NCI-H774 (cell line): ENCODE measurements around the gene CIB4.

Source experiments
- DNase-seq: peaks from one replicate; lab custom pipeline; 2025; lab: John Stamatoyannopoulos, UW

The CIB4 gene

GRCh38 chr2:26640781-26641564 is at the start of gene CIB4:
Gene CIB4, minus strand, starts transcription at chr2:26641366. Its CDS starts 52 bp downstream, at chr2:26641314.
- no peak for DNase-seq

- peak; percentile 94 for DNase-seq
Observed at GRCh38 chr2:26687801-26688200, 46.6 kb upstream of the CIB4 start.

DNA sequence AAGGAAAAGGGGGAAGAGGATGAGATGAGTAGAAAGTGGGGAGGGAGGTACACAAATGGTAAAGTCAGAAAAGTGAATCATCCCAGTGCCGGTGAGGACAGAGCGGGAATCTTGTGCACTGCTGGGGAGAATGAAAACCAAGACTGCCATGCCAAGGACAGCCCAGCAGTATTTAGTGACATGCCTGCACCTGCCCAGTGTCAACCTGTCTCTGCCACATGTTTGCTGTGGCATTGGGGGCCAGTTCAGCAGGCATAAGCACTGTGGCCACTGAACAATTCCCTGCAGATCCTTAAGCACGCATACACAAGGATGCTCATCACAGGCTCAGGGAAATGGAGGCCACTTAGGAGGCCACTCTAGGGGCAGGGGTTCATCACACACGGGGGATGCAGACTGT is 46.2 kb upstream of the CIB4 start:
- peak; percentile 70 for DNase-seq

GRCh38 chr2:26685989-26686839 is 45.0 kb upstream of the CIB4 start:
- peak; percentile 83 for DNase-seq

GRCh38 chr2:26685341-26685740 is 44.2 kb upstream of the CIB4 start:
- DNase-seq, result no peak

DNA sequence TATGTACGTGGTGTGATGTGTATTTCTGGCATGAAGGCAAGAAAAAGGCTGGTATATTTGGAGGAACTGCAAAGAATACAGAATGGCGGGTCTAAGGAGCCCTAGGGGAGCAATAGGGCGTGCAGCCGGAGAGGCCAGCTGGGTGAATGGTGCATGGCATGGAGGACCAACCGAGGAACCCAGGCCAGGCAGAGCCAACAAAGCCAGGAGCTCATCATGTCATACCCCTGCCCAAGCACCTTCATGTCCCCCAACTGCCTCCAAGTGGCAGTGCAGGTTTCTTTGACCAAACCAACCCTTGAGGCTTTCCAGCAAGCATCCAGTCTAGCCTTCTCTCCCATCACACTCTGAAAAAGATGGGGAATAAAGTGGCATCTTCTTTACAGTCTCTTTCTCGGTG is 42.4 kb upstream of the CIB4 start:
- DNase-seq, result no peak

DNA sequence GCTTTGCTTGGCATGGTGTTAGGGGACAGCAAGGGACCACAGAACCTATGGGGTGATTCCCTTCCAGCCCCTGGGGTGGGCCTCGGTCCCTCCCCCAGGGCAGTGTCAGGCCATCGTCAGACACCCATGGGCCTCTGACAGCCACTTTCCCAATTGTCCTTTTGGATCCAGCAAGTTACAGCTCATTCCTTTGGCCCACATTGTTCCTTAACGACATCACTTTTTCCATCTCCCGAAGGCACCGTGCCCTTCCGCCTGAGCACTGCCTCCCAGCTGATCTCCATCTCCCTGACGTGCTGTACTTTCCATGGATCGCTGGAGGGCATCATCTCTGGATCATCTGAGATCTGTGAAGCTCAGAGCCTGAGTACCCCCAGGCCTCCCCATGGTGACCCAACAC is 41.0 kb upstream of the CIB4 start:
- DNase-seq, result no peak

DNA sequence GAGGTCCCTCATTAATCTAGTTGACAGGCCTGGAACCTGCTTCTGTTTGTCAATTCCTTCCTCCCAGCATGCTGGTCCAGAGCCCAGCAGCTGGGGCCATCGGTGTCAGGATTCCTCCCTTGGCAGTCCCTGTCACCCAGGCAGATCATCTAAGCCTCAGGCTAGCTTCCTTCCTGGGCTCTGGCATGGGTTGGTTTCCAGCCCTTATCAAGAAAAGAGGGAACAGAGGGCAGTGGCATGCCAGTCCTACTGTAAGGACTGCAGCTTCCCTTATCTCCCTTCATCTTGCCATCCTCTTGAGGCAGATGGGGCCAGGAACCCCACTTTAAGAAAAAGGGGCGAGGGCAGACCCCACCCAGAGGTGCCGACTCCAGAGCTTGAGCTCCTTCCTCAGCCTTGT is 40.5 kb upstream of the CIB4 start:
- DNase-seq, result no peak

GRCh38 chr2:26679867-26680266 is 38.7 kb upstream of the CIB4 start:
- DNase-seq, result no peak

DNA sequence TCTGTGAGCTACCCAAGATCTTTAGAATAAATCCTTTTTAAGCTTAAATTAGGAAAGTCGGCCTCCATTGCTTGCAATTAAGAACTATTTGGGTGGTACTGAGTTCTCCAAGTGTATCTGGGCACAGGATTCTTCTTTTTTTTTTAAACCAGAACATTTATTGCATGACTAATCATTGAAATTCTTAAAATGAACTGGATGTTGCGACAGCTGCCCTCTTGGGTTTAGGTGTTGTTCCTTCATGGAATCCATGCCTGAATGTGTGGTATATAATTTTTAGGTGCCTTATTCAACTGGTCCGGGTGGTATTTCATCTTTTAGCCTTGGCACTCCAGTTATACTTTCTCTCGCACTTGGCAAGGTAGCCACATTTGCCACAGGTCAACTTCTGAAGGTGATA is 36.9 kb upstream of the CIB4 start:
- DNase-seq, result no peak

GRCh38 chr2:26675651-26676255 is 34.6 kb upstream of the CIB4 start:
- no peak for DNase-seq

DNA sequence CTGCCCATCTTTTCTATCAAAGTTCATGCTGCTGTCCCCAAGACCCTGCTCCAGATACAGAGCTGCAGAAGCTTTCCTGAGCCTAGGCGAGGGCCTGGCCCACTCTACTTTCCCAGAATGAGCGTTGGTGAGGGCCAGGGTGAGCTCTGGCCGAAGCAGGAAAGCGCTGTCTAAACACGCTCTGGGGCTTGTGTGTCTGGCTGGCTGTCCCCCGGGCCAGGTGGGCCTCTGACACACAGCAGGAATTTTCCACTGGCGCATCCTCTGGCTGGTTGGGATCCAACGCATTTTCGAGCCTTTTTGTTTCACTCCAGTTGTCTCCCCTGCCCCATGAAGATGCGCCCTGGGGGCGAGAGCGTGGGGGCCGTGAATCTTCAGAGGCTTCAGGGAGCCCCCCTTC is 33.6 kb upstream of the CIB4 start:
- no peak for DNase-seq

GRCh38 chr2:26674002-26674751 is 33.0 kb upstream of the CIB4 start:
- no peak for DNase-seq

- DNase-seq, result no peak
Observed at GRCh38 chr2:26672818-26673393, 31.7 kb upstream of the CIB4 start.

DNA sequence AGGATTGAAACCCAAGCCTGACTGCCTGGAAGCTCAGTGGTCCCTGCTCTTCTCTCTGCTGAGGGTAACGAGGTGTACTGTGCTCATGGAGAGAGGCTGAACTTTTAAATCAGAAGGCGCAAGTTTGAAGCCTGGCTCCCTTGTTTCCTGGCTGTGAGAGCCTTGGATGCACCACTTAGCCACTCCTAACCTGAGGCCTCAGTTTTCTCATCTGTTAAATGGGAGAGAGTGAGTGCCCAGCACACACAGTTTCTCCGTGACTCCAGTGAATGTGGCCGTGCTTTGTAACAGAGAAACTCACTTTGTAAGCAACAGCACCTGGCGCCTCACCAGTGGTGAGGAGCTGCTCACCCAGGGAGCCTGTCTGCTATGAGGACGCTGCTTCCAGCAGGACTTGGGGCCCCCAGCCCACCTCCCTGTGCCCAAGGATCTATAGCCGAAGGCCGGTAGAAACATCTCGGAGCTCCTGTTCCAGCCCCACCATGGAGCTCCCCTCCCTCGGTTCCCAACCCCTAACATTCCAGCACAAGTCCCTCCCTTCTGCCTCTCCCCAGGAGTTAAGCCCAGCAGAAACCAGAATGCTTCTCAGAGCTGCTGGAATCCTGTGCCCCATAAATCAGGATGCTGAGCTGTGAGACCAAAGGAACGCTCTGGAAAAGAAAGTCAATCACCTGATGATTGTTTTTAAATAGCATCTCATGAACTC is 31.1 kb upstream of the CIB4 start:
- DNase-seq, result no peak

DNA sequence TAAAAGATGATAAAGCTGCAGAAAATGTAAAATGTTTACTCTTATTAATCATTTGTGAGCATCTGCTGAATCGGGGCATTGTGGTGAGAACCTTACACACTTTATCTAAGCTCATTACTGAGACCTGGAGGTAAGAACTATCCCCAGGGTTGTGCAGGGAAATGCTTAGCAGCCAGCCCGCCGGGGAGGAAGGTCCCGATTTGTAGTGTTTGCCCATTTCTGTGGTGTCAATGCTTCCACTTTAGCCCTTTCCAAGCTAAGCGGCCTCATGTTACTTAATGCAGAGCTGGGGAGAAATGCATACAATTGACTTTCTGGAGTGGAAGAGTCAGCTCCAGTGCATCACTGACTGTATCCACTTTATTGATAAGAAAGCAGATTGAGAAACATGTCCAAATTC is 30.5 kb upstream of the CIB4 start:
- no peak for DNase-seq

DNA sequence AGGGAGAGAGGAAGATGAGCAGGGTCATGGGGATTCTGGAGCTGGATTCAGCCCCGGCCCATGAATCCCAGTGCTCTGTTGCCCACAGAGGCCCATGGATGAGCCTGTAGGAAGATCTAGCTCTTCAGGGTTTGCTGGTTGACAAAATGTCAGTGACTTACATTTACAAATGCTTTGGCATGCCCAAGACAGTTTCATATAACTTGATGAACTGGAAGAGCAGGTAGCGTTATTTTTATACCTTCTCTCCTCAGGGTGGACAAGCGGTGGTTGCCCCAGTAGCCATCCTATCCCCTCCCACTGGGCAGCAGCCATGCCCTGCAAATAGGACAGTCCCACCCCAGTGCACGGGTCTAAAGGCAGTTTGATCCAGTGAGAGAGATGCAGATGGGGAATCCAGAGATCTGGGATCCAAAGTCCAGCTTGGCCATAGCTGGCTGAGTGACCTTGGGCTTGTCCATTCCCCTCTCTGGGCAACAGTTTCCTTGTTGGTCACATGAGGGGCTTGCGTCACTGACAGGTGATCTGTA is 29.8 kb upstream of the CIB4 start:
- no peak for DNase-seq

DNA sequence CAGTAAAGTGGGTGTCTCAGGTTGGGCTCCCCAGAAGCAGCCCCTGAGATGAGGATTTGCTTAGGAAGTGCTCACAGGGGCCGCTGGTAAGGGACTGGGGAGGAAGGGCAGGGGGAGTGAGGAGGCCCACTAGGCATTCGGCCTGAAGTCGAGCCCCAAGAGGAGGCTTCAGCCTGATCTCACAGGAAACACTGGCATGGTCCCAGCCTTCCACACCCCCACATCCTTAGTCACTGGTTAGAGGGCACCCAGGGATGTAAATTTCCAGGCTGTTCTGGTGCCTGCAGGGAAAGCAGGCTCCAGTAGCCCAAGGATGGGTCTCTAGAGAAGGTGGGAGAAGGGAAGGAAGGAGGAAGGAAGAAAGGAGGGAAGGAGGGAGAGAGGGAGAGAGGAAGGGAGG is 29.0 kb upstream of the CIB4 start:
- no peak for DNase-seq

- no peak for DNase-seq
Observed at GRCh38 chr2:26668856-26669750, 27.9 kb upstream of the CIB4 start.

- no peak for DNase-seq
Observed at GRCh38 chr2:26668041-26668440, 26.9 kb upstream of the CIB4 start.
